ENCODE results near the gene TUBGCP2.

- TF ChIP-seq NFAT5 (CRISPR knock-in tag; IDR thresholded peaks at IDR 0.05): no peak
- no peak for TF ChIP-seq GATA4 (IDR thresholded peaks at IDR 0.05; ENCODE audit: borderline replicate concordance, low read depth)
- no peak for TF ChIP-seq POLR2AphosphoS2 (IDR thresholded peaks at IDR 0.05; ENCODE audit: low read depth, low read length)
- no peak for TF ChIP-seq ZZZ3 (CRISPR knock-in tag; IDR thresholded peaks at IDR 0.05; ENCODE audit: borderline replicate concordance)
- TF ChIP-seq SMAD3 (CRISPR knock-in tag; IDR thresholded peaks at IDR 0.05): no peak
- TF ChIP-seq CEBPB (IDR thresholded peaks at IDR 0.05; ENCODE audit: borderline replicate concordance, low read depth, low read length): no peak
- no peak for TF ChIP-seq HNRNPH1 (optimal IDR thresholded peaks at IDR 0.05; ENCODE audit: low read depth, low read length)
- TF ChIP-seq RXRA (CRISPR knock-in tag; IDR thresholded peaks at IDR 0.05): no peak
- no peak for TF ChIP-seq ZNF7 (CRISPR knock-in tag; IDR thresholded peaks at IDR 0.05)
- TF ChIP-seq MNT (IDR thresholded peaks at IDR 0.05): no peak
Observed at GRCh38 chr10:133324857-133325260, 16.2 kb upstream of the TUBGCP2 start.
